H9 (cell line): ENCODE results near the gene ARPC1A. TPM values are rescaled to one million over a fixed set of nuclear protein-coding genes. Genes with fewer than 3 reads are reported as not detected.

Source experiments
- DNase-seq: peaks from one replicate; pipeline ENCODE4 v3.0.0-alpha.2; 2017
- H2AFZ ChIP-seq: one replicate; pipeline ENCODE4 v1.6.1; 2013; ENCODE audit warnings: mild to moderate bottlenecking, low read length, control low read depth, moderate library complexity
- H2AK5ac ChIP-seq: 2 replicates; pipeline ENCODE4 v1.6.1; 2013; ENCODE audit warnings: low read length, control low read depth, mixed read lengths; ENCODE audit not compliant: insufficient read length
- H2BK120ac ChIP-seq: one replicate; pipeline ENCODE4 v1.6.1; 2013; ENCODE audit warnings: low read depth, mild to moderate bottlenecking, low read length, control low read depth, inconsistent platforms; ENCODE audit not compliant: poor library complexity, severe bottlenecking
- H2BK12ac ChIP-seq: 2 replicates; pipeline ENCODE4 v1.6.1; 2013; ENCODE audit warnings: low read length, control low read depth, mixed read lengths, low read depth; ENCODE audit not compliant: insufficient read length
- H2BK15ac ChIP-seq: 2 replicates; pipeline ENCODE4 v1.6.1; 2013; ENCODE audit warnings: low read depth, low read length, control low read depth
- H2BK20ac ChIP-seq: one replicate; pipeline ENCODE4 v1.6.1; 2013; ENCODE audit warnings: low read depth, mild to moderate bottlenecking, low read length, control low read depth, inconsistent platforms; ENCODE audit not compliant: poor library complexity, severe bottlenecking
- H2BK5ac ChIP-seq: 2 replicates; pipeline ENCODE4 v1.6.1; 2013; ENCODE audit warnings: low read length, control low read depth, mixed read lengths; ENCODE audit not compliant: insufficient read length
- H3K14ac ChIP-seq: 2 replicates; pipeline ENCODE4 v1.6.1; 2013; ENCODE audit warnings: low read length, control low read depth; ENCODE audit not compliant: insufficient read depth
- H3K18ac ChIP-seq: 2 replicates; pipeline ENCODE4 v1.6.1; 2013; ENCODE audit warnings: low read depth, mild to moderate bottlenecking, mixed read lengths, low read length, control low read depth; ENCODE audit not compliant: insufficient read length
- H3K23ac ChIP-seq: 2 replicates; pipeline ENCODE4 v1.6.1; 2013; ENCODE audit warnings: low read length, control low read depth, mixed read lengths, low read depth; ENCODE audit not compliant: insufficient read length
- H3K23me2 ChIP-seq: 2 replicates; pipeline ENCODE4 v1.6.1; 2013; ENCODE audit warnings: low read depth, mild to moderate bottlenecking, mixed read lengths, low read length, control low read depth; ENCODE audit not compliant: insufficient read length, poor library complexity, severe bottlenecking
- H3K27ac ChIP-seq: 2 replicates; pipeline ENCODE4 v1.5.1; 2013; ENCODE audit warnings: low read length, control low read depth, mixed read lengths, low read depth; ENCODE audit not compliant: insufficient read length
- H3K27me3 ChIP-seq: 2 replicates; pipeline ENCODE4 v1.6.1; 2013; ENCODE audit warnings: low read length, control low read depth, inconsistent platforms; ENCODE audit not compliant: insufficient read depth
- H3K4ac ChIP-seq: 2 replicates; pipeline ENCODE4 v1.6.1; 2013; ENCODE audit warnings: low read depth, mild to moderate bottlenecking, control low read depth, inconsistent platforms, low read length, moderate library complexity
- H3K4me1 ChIP-seq: 2 replicates; pipeline ENCODE4 v1.6.1; 2013; ENCODE audit warnings: low read length, control low read depth, inconsistent platforms; ENCODE audit not compliant: insufficient read depth
- H3K4me2 ChIP-seq: 2 replicates; pipeline ENCODE4 v1.6.1; 2013; ENCODE audit warnings: low read length, control low read depth, mixed read lengths; ENCODE audit not compliant: insufficient read length, insufficient read depth
- H3K56ac ChIP-seq: 2 replicates; pipeline ENCODE4 v1.6.1; 2013; ENCODE audit warnings: low read depth, mild to moderate bottlenecking, mixed read lengths, low read length, control low read depth; ENCODE audit not compliant: insufficient read length
- H3K79me1 ChIP-seq: 2 replicates; pipeline ENCODE4 v1.6.1; 2013; ENCODE audit warnings: low read depth, mild to moderate bottlenecking, moderate library complexity, low read length, control low read depth, inconsistent platforms; ENCODE audit not compliant: insufficient read depth, poor library complexity, severe bottlenecking
- H3K79me2 ChIP-seq: 2 replicates; pipeline ENCODE4 v1.6.1; 2013; ENCODE audit warnings: low read length, control low read depth, inconsistent platforms; ENCODE audit not compliant: insufficient read depth
- H3K9ac ChIP-seq: 2 replicates; pipeline ENCODE4 v1.6.1; 2013; ENCODE audit warnings: low read length, control low read depth, mixed read lengths; ENCODE audit not compliant: insufficient read length; ENCODE audit errors: extremely low read depth
- H3K9me3 ChIP-seq: one replicate; pipeline ENCODE4 v1.6.1; 2013; ENCODE audit warnings: low read depth, low read length, inconsistent platforms; ENCODE audit not compliant: control insufficient read depth
- H3T11ph ChIP-seq: one replicate; pipeline ENCODE4 v1.6.1; 2013; ENCODE audit warnings: mild to moderate bottlenecking, low read length, control low read depth, inconsistent platforms
- H4K20me1 ChIP-seq: one replicate; pipeline ENCODE4 v1.6.1; 2013; ENCODE audit not compliant: control insufficient read depth, insufficient read length, insufficient read depth
- H4K5ac ChIP-seq: 2 replicates; pipeline ENCODE4 v1.6.1; 2013; ENCODE audit warnings: low read depth, mild to moderate bottlenecking, mixed read lengths, low read length, control low read depth; ENCODE audit not compliant: insufficient read length
- H4K8ac ChIP-seq: replicated peaks from 2 replicates; pipeline ENCODE4 v1.6.1; 2013; ENCODE audit warnings: low read length, control low read depth, mixed read lengths, low read depth; ENCODE audit not compliant: insufficient read length
- H4K91ac ChIP-seq: 2 replicates; pipeline ENCODE4 v1.6.1; 2013; ENCODE audit warnings: low read depth, mild to moderate bottlenecking, moderate library complexity, mixed read lengths, low read length, control low read depth; ENCODE audit not compliant: insufficient read length
- H3K27ac Mint-ChIP-seq, 3 experiments: 2 replicates in 2 of 3; 3 replicates in 1 of 3; pipeline ENCODE4 v1.8.0; 2020 to 2021; ENCODE audit warnings: mixed read lengths in 3 of 3, mild to moderate bottlenecking in 1 of 3, moderate library complexity in 1 of 3
- H3K27me3 Mint-ChIP-seq: 2 replicates; pipeline ENCODE4 v1.8.0; 2021; ENCODE audit warnings: low read depth, mild to moderate bottlenecking, moderate library complexity, mixed read lengths
- H3K36me3 Mint-ChIP-seq, 3 experiments: 2 replicates in 2 of 3; 3 replicates in 1 of 3; pipeline ENCODE4 v1.8.0; 2020 to 2021; ENCODE audit warnings: low read depth in 3 of 3, mixed read lengths in 3 of 3; ENCODE audit not compliant: insufficient read depth in 1 of 3
- H3K4me1 Mint-ChIP-seq, 2 experiments: 2 replicates each; pipeline ENCODE4 v1.8.0; 2020; ENCODE audit warnings: mixed read lengths in 2 of 2
- H3K4me3 Mint-ChIP-seq, 2 experiments: 2 replicates in 1 of 2; 3 replicates in 1 of 2; pipeline ENCODE4 v1.8.0; 2020 to 2021; ENCODE audit warnings: mild to moderate bottlenecking in 2 of 2, mixed read lengths in 2 of 2, moderate library complexity in 1 of 2
- H3K9me3 Mint-ChIP-seq, 2 experiments: 2 replicates in 1 of 2; 3 replicates in 1 of 2; pipeline ENCODE4 v1.8.0; 2020; ENCODE audit warnings: mild to moderate bottlenecking in 2 of 2, mixed read lengths in 2 of 2, moderate library complexity in 1 of 2
- CTCF ChIP-seq: fragments of 200-600 bp; sonication (generic); conservative IDR thresholded peaks from 3 replicates; pipeline ENCODE4 v1.8.0; 2021; ENCODE audit warnings: antibody characterized with exemption, mild to moderate bottlenecking
- WGBS: extraction: QIAGEN DNeasy Blood & Tissue Kit; methylation state at CpG from one replicate; pipeline ENCODE4 v1.1.7; 2013; ENCODE audit warnings: missing lambda C conversion rate, low lambda C conversion rate, mixed read lengths; ENCODE audit not compliant: insufficient read length; ENCODE audit errors: extremely low coverage; 5-methylcytosine and 5-hydroxymethylcytosine counted together
- total RNA-seq: library from RNA; stranded (reverse); gene quantifications from 2 replicates; pipeline ENCODE4 v1.2.1, GENCODE V29; 2021

The ARPC1A gene
- total RNA-seq, 1 experiment from 2014 or later = 169 TPM

GRCh38 chr7:99293650-99294049, 32.0 kb upstream of the ARPC1A start:
- H3T11ph ChIP-seq = no peak overlapping the region
- no peaks in the 10 kb centered on the region for H3K23me2 ChIP-seq
- no peak overlapping the region for H2BK20ac ChIP-seq
- no peak overlapping the region for H3K56ac ChIP-seq
- H3K23ac ChIP-seq = no peak overlapping the region
- H2BK120ac ChIP-seq = no peak overlapping the region
- no peaks in the 10 kb centered on the region for H4K20me1 ChIP-seq
- H3K27ac Mint-ChIP-seq = peak overlapping the region in 2 of 3 experiments; percentile 8 to 20; a peak in 1 of 7 replicates
- no peaks in the 10 kb centered on the region for H3K79me1 ChIP-seq
- H3K14ac ChIP-seq = no peak overlapping the region
- no peak overlapping the region for H2BK12ac ChIP-seq
- WGBS = no CpG with 5 or more reads among the region's 4 CpGs
- no peak for TF ChIP-seq CTCF
- H4K91ac ChIP-seq = no peak overlapping the region
- no peak overlapping the region for H3K4ac ChIP-seq
- H4K8ac ChIP-seq = no peak overlapping the region
- no peaks in the 10 kb centered on the region for H3K79me2 ChIP-seq
- H2AK5ac ChIP-seq = no peak overlapping the region
- no peak overlapping the region for H2AFZ ChIP-seq
- H3K9ac ChIP-seq = no peak overlapping the region
- H3K18ac ChIP-seq = no peak overlapping the region
- H3K27me3 Mint-ChIP-seq = no peaks in the 10 kb centered on the region
- no peaks in the 10 kb centered on the region for H3K9me3 ChIP-seq
- H4K5ac ChIP-seq = no peak overlapping the region
- H3K36me3 Mint-ChIP-seq = no peaks in the 10 kb centered on the region
- no peaks in the 10 kb centered on the region for H3K27me3 ChIP-seq
- H3K4me2 ChIP-seq = no peak overlapping the region
- no peak overlapping the region for H2BK15ac ChIP-seq
- no peak for DNase-seq
- no peaks in the 10 kb centered on the region for H3K9me3 Mint-ChIP-seq
- H3K27ac ChIP-seq = no peak overlapping the region
- no peak overlapping the region for H3K4me3 Mint-ChIP-seq
- no peaks in the 10 kb centered on the region; the same call in 1 of the 2 replicates for H3K4me1 ChIP-seq
- no peak overlapping the region for H2BK5ac ChIP-seq
- peaks cover 6% of the 10 kb centered on the region in 2 experiments for H3K4me1 Mint-ChIP-seq
